ENCODE measurements around the gene PSMD13.
"Not testable (repeated sequence)": the region's sequence is repeated elsewhere in the genome, so short reads cannot be mapped to it uniquely, and the experiment has no call there.

PSMD13 gene

DNA sequence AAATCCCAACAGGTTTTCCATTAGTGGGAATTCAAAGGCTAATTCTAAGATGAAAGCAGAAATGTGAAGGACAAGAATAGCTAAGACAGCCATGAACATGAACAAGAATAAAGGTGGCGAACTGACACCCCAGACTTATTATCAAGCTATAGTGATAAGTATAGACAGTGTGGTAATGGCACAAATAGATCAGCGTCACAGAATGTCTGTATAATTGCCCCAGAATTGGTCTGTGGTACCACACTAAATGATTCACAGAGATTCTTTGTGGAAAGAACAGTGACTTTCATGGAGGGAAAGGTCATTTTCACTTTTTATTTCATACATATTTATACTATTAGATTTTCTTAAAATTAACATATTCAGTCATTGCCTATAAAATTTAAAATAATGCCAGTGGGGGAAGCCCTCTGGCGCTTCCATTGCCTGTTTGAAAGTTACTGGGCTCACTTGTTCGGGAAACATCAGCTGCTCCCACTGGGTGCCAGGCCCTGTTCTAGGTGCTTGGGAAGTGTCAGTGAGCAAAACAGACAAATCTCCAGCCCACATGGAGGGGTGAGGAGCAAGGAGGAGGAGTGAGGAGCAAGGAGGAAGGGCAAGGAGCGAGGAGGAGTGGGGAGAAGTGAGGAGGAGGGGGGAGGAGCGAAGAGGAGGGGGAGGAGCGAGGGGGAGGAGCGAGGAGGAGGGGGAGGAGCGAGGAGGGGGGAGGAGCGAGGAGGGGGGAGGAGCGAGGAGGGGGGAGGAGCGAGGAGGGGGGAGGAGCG is 30.1 kb downstream of the PSMD13 start:
- H2BK5ac ChIP-seq (ENCODE audit: low read length): no peak overlapping the region
- no peak overlapping the region for H4K8ac ChIP-seq (ENCODE audit: low read depth, low read length)
- no peaks in the 10 kb centered on the region for H3K27me3 ChIP-seq (ENCODE audit: insufficient read depth, low read length, poor library complexity)
- no peak overlapping the region for H3K9ac ChIP-seq (ENCODE audit: low read length)
- H3K4me3 ChIP-seq (ENCODE audit: low read length): no peak overlapping the region
- no peak overlapping the region for H4K5ac ChIP-seq (ENCODE audit: low read length)
- WGBS (ENCODE audit: extremely low coverage, insufficient coverage, low lambda C conversion rate): no CpG with 5 or more reads among the region's 13 CpGs
- H3K4me2 ChIP-seq (ENCODE audit: low read length): no peak overlapping the region
- no peak overlapping the region for H2BK120ac ChIP-seq (ENCODE audit: low read depth, low read length)
- no peaks in the 10 kb centered on the region for H3K4me1 ChIP-seq (ENCODE audit: control insufficient read depth, low read depth, low read length)
- H3K56ac ChIP-seq (ENCODE audit: low read length): no peak overlapping the region
- H3K4ac ChIP-seq (ENCODE audit: low read depth, low read length): no peak overlapping the region
- H3K36me3 ChIP-seq (ENCODE audit: control insufficient read depth, insufficient read depth, low read length): no peaks in the 10 kb centered on the region
- H3K27ac ChIP-seq (ENCODE audit: low read depth, low read length): no peak overlapping the region
- H2BK15ac ChIP-seq (replicated peaks; ENCODE audit: low read depth): no peak overlapping the region
- no peak overlapping the region for H3K18ac ChIP-seq (ENCODE audit: low read length)
- H3K79me2 ChIP-seq (ENCODE audit: control insufficient read depth, insufficient read depth, low read length): no peaks in the 10 kb centered on the region
- peak; percentile 7 for DNase-seq
- no peak overlapping the region for H3K23ac ChIP-seq (ENCODE audit: low read length)
- no peak overlapping the region for H2AK5ac ChIP-seq (ENCODE audit: low read length)
- H3K79me1 ChIP-seq (ENCODE audit: low read length): no peaks in the 10 kb centered on the region

DNA sequence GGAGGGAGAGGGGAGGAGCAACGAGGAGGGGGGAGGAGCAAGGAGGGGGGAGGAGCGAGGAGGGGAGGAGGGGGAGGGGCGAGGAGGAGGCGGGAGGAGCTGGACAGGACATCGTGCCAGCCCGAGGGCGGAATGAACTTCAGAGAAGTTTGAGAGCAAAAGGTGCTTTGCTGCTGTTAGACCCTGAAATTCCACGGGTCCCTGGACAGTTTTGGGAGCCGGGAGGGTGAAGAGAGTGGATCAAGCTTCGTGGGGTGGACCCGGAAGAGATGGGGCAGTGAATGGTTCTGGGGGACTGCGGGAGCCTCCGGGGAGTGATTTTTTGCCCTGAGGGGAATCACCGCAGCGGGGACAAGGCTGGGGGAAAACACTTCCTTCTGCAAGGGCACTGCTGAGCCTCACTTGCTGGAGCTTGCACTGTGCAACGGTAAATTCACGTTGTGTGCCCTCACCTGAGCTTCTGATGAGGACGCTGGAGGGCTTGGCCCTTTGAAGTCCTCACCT is 30.8 kb downstream of the PSMD13 start:
- H4K8ac ChIP-seq (ENCODE audit: low read depth, low read length): no peak overlapping the region
- H3K79me1 ChIP-seq (ENCODE audit: low read length): no peaks in the 10 kb centered on the region
- no peaks in the 10 kb centered on the region for H3K27me3 ChIP-seq (ENCODE audit: insufficient read depth, low read length, poor library complexity)
- no peak overlapping the region for H3K27ac ChIP-seq (ENCODE audit: low read depth, low read length)
- no peak overlapping the region for H3K23ac ChIP-seq (ENCODE audit: low read length)
- no peak overlapping the region for H3K9ac ChIP-seq (ENCODE audit: low read length)
- DNase-seq: peak; percentile 23
- no CpG with 5 or more reads among the region's 18 CpGs for WGBS (ENCODE audit: extremely low coverage, insufficient coverage, low lambda C conversion rate)
- no peak overlapping the region for H2BK15ac ChIP-seq (replicated peaks; ENCODE audit: low read depth)
- H2BK120ac ChIP-seq (ENCODE audit: low read depth, low read length): no peak overlapping the region
- H2BK5ac ChIP-seq (ENCODE audit: low read length): no peak overlapping the region
- H3K4me2 ChIP-seq (ENCODE audit: low read length): no peak overlapping the region
- no peaks in the 10 kb centered on the region for H3K79me2 ChIP-seq (ENCODE audit: control insufficient read depth, insufficient read depth, low read length)
- no peak overlapping the region for H3K4ac ChIP-seq (ENCODE audit: low read depth, low read length)
- no peaks in the 10 kb centered on the region for H3K4me1 ChIP-seq (ENCODE audit: control insufficient read depth, low read depth, low read length)
- no peak overlapping the region for H3K4me3 ChIP-seq (ENCODE audit: low read length)
- no peak overlapping the region for H2AK5ac ChIP-seq (ENCODE audit: low read length)
- H3K36me3 ChIP-seq (ENCODE audit: control insufficient read depth, insufficient read depth, low read length): no peaks in the 10 kb centered on the region
- H4K5ac ChIP-seq (ENCODE audit: low read length): no peak overlapping the region
- no peak overlapping the region for H3K18ac ChIP-seq (ENCODE audit: low read length)
- H3K56ac ChIP-seq (ENCODE audit: low read length): no peak overlapping the region

DNA sequence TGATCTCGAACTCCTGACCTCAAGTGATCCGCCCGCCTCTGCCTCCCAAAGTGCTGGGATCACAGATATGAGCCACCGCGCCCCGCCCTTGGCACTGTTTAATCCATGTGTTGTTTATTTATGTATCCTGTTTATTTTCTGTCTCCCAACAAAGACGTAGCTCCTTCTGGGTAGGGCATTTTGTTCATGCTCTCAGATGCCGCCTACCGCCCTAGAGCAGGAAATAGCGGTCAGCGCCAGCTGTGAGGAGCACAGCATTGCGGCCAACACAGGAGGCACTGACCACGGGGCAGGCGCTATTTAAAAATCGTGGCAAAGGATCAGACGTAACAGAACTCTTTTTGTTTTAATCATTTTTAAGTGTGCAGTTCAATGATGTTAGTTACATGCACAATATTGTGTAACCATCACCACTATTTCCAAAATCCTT is 32.0 kb downstream of the PSMD13 start:
- WGBS (ENCODE audit: extremely low coverage, insufficient coverage, low lambda C conversion rate): no CpG with 5 or more reads among the region's 16 CpGs
- H3K4me2 ChIP-seq (ENCODE audit: low read length); H3K4me1 ChIP-seq (ENCODE audit: control insufficient read depth, low read depth, low read length); H3K18ac ChIP-seq (ENCODE audit: low read length); DNase-seq; H3K79me1 ChIP-seq (ENCODE audit: low read length); H3K27me3 ChIP-seq (ENCODE audit: insufficient read depth, low read length, poor library complexity); H2BK15ac ChIP-seq (replicated peaks; ENCODE audit: low read depth); H3K23ac ChIP-seq (ENCODE audit: low read length); H3K56ac ChIP-seq (ENCODE audit: low read length); H3K36me3 ChIP-seq (ENCODE audit: control insufficient read depth, insufficient read depth, low read length); H3K4me3 ChIP-seq (ENCODE audit: low read length); H2BK120ac ChIP-seq (ENCODE audit: low read depth, low read length); H2BK5ac ChIP-seq (ENCODE audit: low read length); H3K79me2 ChIP-seq (ENCODE audit: control insufficient read depth, insufficient read depth, low read length); H3K9ac ChIP-seq (ENCODE audit: low read length); H4K5ac ChIP-seq (ENCODE audit: low read length); H4K8ac ChIP-seq (ENCODE audit: low read depth, low read length); H3K4ac ChIP-seq (ENCODE audit: low read depth, low read length); H2AK5ac ChIP-seq (ENCODE audit: low read length); H3K27ac ChIP-seq (ENCODE audit: low read depth, low read length): not testable (repeated sequence)

DNA sequence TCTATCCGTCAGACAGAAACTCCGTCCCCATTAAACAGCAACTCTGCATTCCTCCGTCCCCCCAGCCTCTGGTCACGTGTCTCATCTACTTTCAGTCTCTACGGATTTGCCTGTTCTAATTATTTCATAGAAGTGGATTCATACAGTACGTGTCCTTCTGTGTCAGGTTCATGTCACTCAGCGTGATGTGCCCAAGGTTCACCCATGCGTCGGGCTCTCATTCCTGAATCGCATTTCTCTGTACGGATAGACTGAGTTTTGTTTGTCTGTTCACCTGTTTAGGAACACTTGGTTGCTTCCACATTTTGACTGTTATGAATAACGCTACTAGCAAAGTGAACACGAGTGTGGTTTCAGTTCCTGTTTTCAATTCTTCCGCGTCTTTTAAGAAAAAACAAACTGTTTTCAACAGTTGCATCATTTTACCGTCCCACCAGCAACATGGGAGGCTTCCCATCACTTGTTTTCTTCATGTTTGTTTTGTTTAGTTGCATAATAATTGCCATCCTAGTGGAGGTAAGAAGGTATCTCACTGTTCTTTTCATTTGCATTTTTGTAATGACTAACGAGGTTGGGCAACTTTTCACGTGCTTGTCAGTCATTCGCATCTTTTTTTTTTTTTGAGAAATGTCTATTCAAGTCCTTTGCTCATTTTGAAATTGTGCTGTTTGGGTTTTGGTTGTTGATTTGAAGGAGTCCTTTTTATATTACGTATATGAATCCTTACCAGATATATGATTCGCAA is 32.5 kb downstream of the PSMD13 start:
- H2AK5ac ChIP-seq (ENCODE audit: low read length): no peak overlapping the region
- H3K18ac ChIP-seq (ENCODE audit: low read length): no peak overlapping the region
- H3K4me2 ChIP-seq (ENCODE audit: low read length): no peak overlapping the region
- no peak overlapping the region for H2BK120ac ChIP-seq (ENCODE audit: low read depth, low read length)
- no peak overlapping the region for H3K4me3 ChIP-seq (ENCODE audit: low read length)
- H3K27ac ChIP-seq (ENCODE audit: low read depth, low read length): no peak overlapping the region
- H4K5ac ChIP-seq (ENCODE audit: low read length): no peak overlapping the region
- H2BK5ac ChIP-seq (ENCODE audit: low read length): no peak overlapping the region
- no peaks in the 10 kb centered on the region for H3K79me2 ChIP-seq (ENCODE audit: control insufficient read depth, insufficient read depth, low read length)
- H3K9ac ChIP-seq (ENCODE audit: low read length): no peak overlapping the region
- no peaks in the 10 kb centered on the region for H3K36me3 ChIP-seq (ENCODE audit: control insufficient read depth, insufficient read depth, low read length)
- H4K8ac ChIP-seq (ENCODE audit: low read depth, low read length): no peak overlapping the region
- H3K27me3 ChIP-seq (ENCODE audit: insufficient read depth, low read length, poor library complexity): no peaks in the 10 kb centered on the region
- no peaks in the 10 kb centered on the region for H3K4me1 ChIP-seq (ENCODE audit: control insufficient read depth, low read depth, low read length)
- H2BK15ac ChIP-seq (replicated peaks; ENCODE audit: low read depth): no peak overlapping the region
- H3K79me1 ChIP-seq (ENCODE audit: low read length): no peaks in the 10 kb centered on the region
- WGBS (ENCODE audit: extremely low coverage, insufficient coverage, low lambda C conversion rate): no CpG with 5 or more reads among the region's 21 CpGs
- no peak for DNase-seq
- H3K56ac ChIP-seq (ENCODE audit: low read length): no peak overlapping the region
- no peak overlapping the region for H3K23ac ChIP-seq (ENCODE audit: low read length)
- no peak overlapping the region for H3K4ac ChIP-seq (ENCODE audit: low read depth, low read length)

DNA sequence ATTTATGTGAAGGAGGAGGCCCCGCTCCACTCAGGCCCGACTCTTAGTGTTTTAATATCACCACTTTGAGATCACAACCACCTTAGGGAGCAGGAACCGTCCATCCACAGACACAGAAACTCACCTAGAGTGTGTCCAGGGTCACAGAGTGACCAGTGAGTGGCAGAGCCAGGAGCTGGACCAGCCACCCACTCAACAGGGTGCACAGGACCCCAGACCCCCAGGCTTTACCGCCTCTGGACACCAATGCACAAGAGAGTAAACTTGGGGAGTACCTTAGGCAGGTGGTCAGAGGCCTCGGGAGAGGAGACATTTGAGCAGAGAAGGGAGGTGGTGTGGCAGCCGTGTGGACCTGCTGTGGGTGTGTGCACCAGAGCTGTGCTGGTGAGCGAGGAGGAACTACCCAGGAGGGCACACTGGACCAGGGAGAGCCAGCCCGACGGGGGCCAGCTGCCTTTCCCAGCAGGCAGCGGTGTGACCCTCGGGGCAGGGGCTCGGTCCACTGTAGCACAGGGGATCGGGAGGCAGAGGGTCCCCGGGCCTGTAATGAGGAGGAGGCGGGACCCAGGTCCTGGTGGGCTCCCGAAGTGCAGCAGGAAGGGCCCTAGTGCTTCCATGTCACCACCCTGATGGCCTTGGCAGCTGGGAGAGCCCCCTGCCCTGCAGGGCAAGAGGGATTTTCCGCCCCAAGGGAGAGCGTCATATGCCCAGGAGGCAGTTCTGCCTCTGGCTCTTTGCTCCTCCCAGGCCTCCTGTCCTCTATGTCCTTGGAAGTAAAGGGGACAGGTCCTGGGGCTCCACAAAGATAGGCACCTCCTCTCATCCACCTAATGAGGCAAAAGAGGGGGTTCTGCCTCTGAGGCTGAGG is 33.9 kb downstream of the PSMD13 start:
- no peaks in the 10 kb centered on the region for H3K79me1 ChIP-seq (ENCODE audit: low read length)
- H3K4me2 ChIP-seq (ENCODE audit: low read length): no peak overlapping the region
- no peaks in the 10 kb centered on the region for H3K36me3 ChIP-seq (ENCODE audit: control insufficient read depth, insufficient read depth, low read length)
- no peak overlapping the region for H3K4me3 ChIP-seq (ENCODE audit: low read length)
- no peak overlapping the region for H2BK15ac ChIP-seq (replicated peaks; ENCODE audit: low read depth)
- no peak overlapping the region for H3K4ac ChIP-seq (ENCODE audit: low read depth, low read length)
- H2BK120ac ChIP-seq (ENCODE audit: low read depth, low read length): no peak overlapping the region
- H3K23ac ChIP-seq (ENCODE audit: low read length): no peak overlapping the region
- no peaks in the 10 kb centered on the region for H3K27me3 ChIP-seq (ENCODE audit: insufficient read depth, low read length, poor library complexity)
- DNase-seq: no peak
- WGBS (ENCODE audit: extremely low coverage, insufficient coverage, low lambda C conversion rate): no CpG with 5 or more reads among the region's 18 CpGs
- no peak overlapping the region for H2AK5ac ChIP-seq (ENCODE audit: low read length)
- H3K4me1 ChIP-seq (ENCODE audit: control insufficient read depth, low read depth, low read length): no peaks in the 10 kb centered on the region
- no peak overlapping the region for H3K9ac ChIP-seq (ENCODE audit: low read length)
- H4K5ac ChIP-seq (ENCODE audit: low read length): no peak overlapping the region
- H4K8ac ChIP-seq (ENCODE audit: low read depth, low read length): no peak overlapping the region
- H2BK5ac ChIP-seq (ENCODE audit: low read length): no peak overlapping the region
- H3K56ac ChIP-seq (ENCODE audit: low read length): no peak overlapping the region
- no peak overlapping the region for H3K18ac ChIP-seq (ENCODE audit: low read length)
- H3K27ac ChIP-seq (ENCODE audit: low read depth, low read length): no peak overlapping the region
- H3K79me2 ChIP-seq (ENCODE audit: control insufficient read depth, insufficient read depth, low read length): no peaks in the 10 kb centered on the region

Measured in mesendoderm (in vitro differentiated cells).